Natural killer cell treated with Interleukin-12 subunit alpha and Interleukin-12 subunit beta and Interleukin-15 and Interleukin-18, amount 100 ng/mL, for 72 hours (primary cell): Measurements from ENCODE around the gene PIGZ. TPM values are rescaled to one million over a fixed set of nuclear protein-coding genes. Genes with fewer than 3 reads are reported as not detected.

ENCODE experiments used
- ATAC-seq, 2 donors: fragments of 150-1000 bp; cut with Tn5 transposase in 1 of 2; sonication (Bioruptor Pico), chemical (Tn5 transposase) in 1 of 2; 2 replicates each; pipeline ENCODE4 v1.10.0; 2021
- DNase-seq: peaks from one replicate; pipeline ENCODE4 v3.0.0; 2022; ENCODE audit warnings: low spot score
- H3K27ac Mint-ChIP-seq, 2 donors: 1 replicate in 1 of 2; 2 replicates in 1 of 2; pipeline ENCODE4 v1.8.0; 2022; ENCODE audit warnings: mixed read lengths in 2 of 2, mild to moderate bottlenecking in 1 of 2, moderate library complexity in 1 of 2
- H3K27me3 Mint-ChIP-seq, 2 donors: 1 replicate in 1 of 2; 2 replicates in 1 of 2; pipeline ENCODE4 v1.8.0; 2022; ENCODE audit warnings: mixed read lengths in 2 of 2
- H3K36me3 Mint-ChIP-seq: one replicate; pipeline ENCODE4 v1.8.0; 2022; ENCODE audit warnings: mixed read lengths
- H3K4me1 Mint-ChIP-seq, 2 donors: 1 replicate in 1 of 2; 2 replicates in 1 of 2; pipeline ENCODE4 v1.8.0; 2022; ENCODE audit warnings: low read depth in 2 of 2, mixed read lengths in 2 of 2, mild to moderate bottlenecking in 1 of 2
- H3K4me3 Mint-ChIP-seq: one replicate; pipeline ENCODE4 v1.8.0; 2022; ENCODE audit warnings: mixed read lengths
- H3K9me3 Mint-ChIP-seq: 2 replicates; pipeline ENCODE4 v1.8.0; 2022; ENCODE audit warnings: mixed read lengths
- total RNA-seq, 2 donors: library from RNA; stranded (reverse); gene quantifications; one replicate each; pipeline ENCODE4 v1.2.3, GENCODE V29; 2022

Gene PIGZ
- total RNA-seq, 2 donors from 2014 or later, result 1.4 to 1.5 TPM

DNA sequence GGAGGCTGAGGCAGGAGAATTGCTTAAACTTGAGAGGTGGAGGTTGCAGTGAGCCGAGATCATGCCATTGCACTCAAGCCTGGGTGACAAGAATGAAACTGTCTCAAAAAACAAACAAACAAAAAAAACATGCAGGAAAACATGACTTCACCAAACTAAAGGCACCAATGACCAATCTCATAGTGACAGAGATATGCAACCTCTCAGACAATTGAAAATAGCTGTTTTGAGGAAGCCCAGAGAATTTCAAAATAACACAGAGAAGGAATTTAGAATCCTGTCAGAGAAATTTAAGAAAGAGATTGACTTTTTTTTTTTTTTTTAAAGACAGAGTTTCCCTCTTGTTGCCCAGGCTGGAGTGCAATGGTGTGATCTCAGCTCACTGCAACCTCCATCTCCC lies 52.4 kb downstream of the PIGZ start:
- Mint-ChIP-seq H3K27ac (no peak overlapping the region), H3K9me3 (no peaks in the 10 kb centered on the region), H3K4me3 (no peak overlapping the region), H3K4me1 (peaks cover 0 to 3% of the 10 kb centered on the region in 2 donors), H3K36me3 (peaks cover 11% of the 10 kb centered on the region), H3K27me3 (no peaks in the 10 kb centered on the region)
- ATAC-seq (no peak), DNase-seq (no peak)

DNA sequence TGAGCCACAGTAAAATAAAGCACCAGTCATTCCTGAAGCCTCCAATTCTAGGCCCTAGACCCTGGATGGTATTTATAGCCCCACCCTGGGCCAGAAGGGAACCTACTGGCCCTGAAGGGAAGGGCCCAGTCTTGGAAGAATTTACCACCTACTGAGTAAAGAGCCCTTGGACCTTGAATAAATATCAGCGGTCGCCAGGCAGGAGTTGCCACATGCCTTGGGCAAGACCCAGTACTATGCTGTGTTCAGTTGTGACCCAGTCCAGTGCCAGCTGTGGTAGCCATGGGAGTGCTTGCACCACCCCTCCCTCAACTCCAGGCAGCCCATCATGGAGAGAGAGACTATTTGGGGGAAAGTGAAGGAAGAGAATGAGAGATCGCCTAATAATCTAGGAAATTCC lies 53.3 kb downstream of the PIGZ start:
- ATAC-seq (no peak), DNase-seq (no peak)
- H3K9me3 Mint-ChIP-seq, result no peaks in the 10 kb centered on the region
- peaks cover 0 to 3% of the 10 kb centered on the region in 2 donors for H3K4me1 Mint-ChIP-seq
- no peak overlapping the region for H3K4me3 Mint-ChIP-seq
- peaks cover 11% of the 10 kb centered on the region for H3K36me3 Mint-ChIP-seq
- H3K27ac Mint-ChIP-seq, result no peak overlapping the region
- H3K27me3 Mint-ChIP-seq, result no peaks in the 10 kb centered on the region

DNA sequence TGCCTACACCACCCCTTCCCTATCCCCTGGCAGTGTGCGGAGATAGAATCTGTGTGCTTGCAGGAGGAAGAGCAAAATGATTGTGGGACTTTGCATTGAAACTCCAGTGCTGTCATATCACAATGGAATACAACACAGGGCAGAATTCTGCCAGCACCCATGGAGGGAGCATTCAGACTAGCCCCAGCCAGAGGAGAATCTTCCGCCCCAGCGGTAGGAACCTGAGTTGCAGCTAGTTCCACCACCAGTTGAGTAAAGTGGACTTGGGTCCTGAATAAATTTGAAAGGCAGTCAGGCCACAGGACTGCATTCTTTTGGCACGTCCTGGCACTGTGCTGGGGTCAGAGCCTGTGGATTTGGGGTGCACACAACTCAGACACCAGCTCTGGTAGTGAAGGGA lies 53.8 kb downstream of the PIGZ start:
- DNase-seq (no peak), ATAC-seq (no peak)
- Mint-ChIP-seq H3K36me3 (peaks cover 11% of the 10 kb centered on the region), H3K9me3 (no peaks in the 10 kb centered on the region), H3K4me1 (peaks cover 0 to 3% of the 10 kb centered on the region in 2 donors), H3K27me3 (no peaks in the 10 kb centered on the region), H3K4me3 (no peak overlapping the region), H3K27ac (no peak overlapping the region)

DNA sequence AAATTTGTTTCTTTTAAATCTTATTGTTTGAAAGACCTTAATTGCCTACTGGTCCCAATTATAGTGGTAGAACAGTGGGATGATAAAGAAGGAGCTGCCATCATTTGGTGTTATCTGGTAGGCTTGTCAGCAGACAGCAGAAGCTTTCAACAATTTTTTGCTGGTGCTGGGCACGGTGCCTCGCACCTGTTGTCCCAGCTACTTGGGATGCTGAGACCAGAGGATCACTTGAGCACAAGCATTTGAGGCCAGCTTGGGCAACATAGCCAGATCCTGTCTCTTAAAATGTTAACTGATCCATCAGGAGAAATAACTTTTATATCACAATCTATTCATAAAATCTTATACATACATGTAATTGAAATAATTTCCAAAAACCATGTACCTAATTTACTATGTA lies 64.9 kb downstream of the PIGZ start:
- Mint-ChIP-seq H3K36me3 (peaks cover 20% of the 10 kb centered on the region), H3K4me3 (no peak overlapping the region), H3K27ac (no peak overlapping the region), H3K4me1 (no peaks in the 10 kb centered on the region), H3K27me3 (no peaks in the 10 kb centered on the region), H3K9me3 (no peaks in the 10 kb centered on the region)
- ATAC-seq, result no peak
- DNase-seq, result no peak

DNA sequence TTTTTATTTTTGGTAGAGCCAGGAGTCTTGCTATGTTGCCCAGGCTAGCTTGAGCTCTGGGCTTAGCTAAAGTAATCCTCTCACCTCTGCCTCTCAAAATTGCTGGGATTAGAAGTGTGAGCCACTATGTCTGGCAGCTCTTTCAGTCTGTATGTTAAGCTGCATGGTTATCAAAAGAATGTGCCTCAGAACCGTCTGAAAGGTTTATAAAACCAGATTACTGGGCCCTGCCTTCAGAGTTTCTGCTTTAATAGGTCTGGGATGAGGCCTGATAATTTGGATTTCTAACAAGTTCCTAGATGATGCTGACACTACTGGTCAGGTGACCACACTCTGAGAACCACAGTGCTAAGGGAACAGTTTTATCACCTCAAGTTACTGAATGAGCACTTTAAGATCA lies 66.3 kb downstream of the PIGZ start:
- no peak overlapping the region for H3K4me3 Mint-ChIP-seq
- H3K36me3 Mint-ChIP-seq, result peaks cover 16% of the 10 kb centered on the region
- no peak for ATAC-seq
- DNase-seq, result no peak
- H3K9me3 Mint-ChIP-seq, result no peaks in the 10 kb centered on the region
- no peaks in the 10 kb centered on the region for H3K27me3 Mint-ChIP-seq
- H3K4me1 Mint-ChIP-seq, result no peaks in the 10 kb centered on the region
- no peak overlapping the region for H3K27ac Mint-ChIP-seq

DNA sequence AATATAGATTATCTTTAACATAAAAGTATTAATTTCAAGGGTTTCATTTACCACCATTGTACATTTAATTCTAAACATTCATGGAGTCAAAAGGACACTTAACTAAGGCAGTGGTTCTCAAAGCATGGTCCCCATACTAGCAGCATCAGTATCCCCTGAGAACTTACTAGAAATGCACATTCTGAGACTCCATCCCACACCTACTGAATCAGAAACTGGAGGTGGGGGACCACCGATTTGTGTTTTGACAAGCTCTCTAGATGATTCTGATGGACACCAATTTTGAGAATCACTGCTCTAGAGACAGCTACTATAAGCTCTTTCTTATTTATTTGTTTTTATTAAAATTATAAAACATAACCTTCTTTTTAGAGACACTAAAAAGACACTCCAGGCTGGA lies 66.9 kb downstream of the PIGZ start:
- Mint-ChIP-seq H3K4me3 (no peak overlapping the region), H3K27me3 (no peaks in the 10 kb centered on the region), H3K27ac (no peak overlapping the region), H3K36me3 (peaks cover 13% of the 10 kb centered on the region), H3K4me1 (peaks cover 0 to 1% of the 10 kb centered on the region in 2 donors), H3K9me3 (no peaks in the 10 kb centered on the region)
- no peak for ATAC-seq
- DNase-seq, result no peak

Other genes with a start within 250 kb of the PIGZ start
- gene PAK2, start 229.0 kb downstream of the PIGZ start, total RNA-seq, result 10 to 100 TPM; 70.1 to 83.3 TPM
- gene SENP5, start 100.9 kb downstream of the PIGZ start, total RNA-seq, result 10 to 100 TPM; 54.5 to 68.4 TPM
- 10 to 100 TPM; 78.1 to 82.8 TPM for gene NCBP2, start 26.3 kb downstream of the PIGZ start, total RNA-seq
- 1 to 10 TPM; 2.1 to 3.7 TPM for gene MELTF, start 61.0 kb upstream of the PIGZ start, total RNA-seq